IMR-90 (cell line): ENCODE results near the gene SIK3.

ENCODE experiments used
- CEBPB ChIP-seq: IDR thresholded peaks from 2 replicates; pipeline ENCODE4 v1.6.1; 2012; ENCODE audit warnings: low read depth, low read length, improper control_type of control experiment
- CTCF ChIP-seq: conservative IDR thresholded peaks from 2 replicates; pipeline ENCODE4 v1.5.1; 2012; ENCODE audit warnings: mild to moderate bottlenecking, low read depth, low read length, improper control_type of control experiment
- FOS ChIP-seq: fragments of 150-350 bp; IDR thresholded peaks from 2 replicates; pipeline ENCODE4 v1.6.1; 2016; ENCODE audit warnings: low read depth, low read length
- MAZ ChIP-seq: IDR thresholded peaks from 2 replicates; pipeline ENCODE4 v1.6.1; 2012; ENCODE audit warnings: low read depth, mild to moderate bottlenecking, low read length, improper control_type of control experiment, moderate library complexity, borderline replicate concordance
- MXI1 ChIP-seq: IDR thresholded peaks from 2 replicates; pipeline ENCODE4 v1.6.1; 2012; ENCODE audit warnings: low read depth, mild to moderate bottlenecking, low read length, moderate library complexity, borderline replicate concordance
- POLR2A ChIP-seq: IDR thresholded peaks from 2 replicates; pipeline ENCODE4 v1.6.1; 2012; ENCODE audit warnings: mild to moderate bottlenecking, low read depth, low read length
- RAD21 ChIP-seq: IDR thresholded peaks from 2 replicates; pipeline ENCODE4 v1.6.1; 2012; ENCODE audit warnings: low read length, improper control_type of control experiment
- RCOR1 ChIP-seq: IDR thresholded peaks from 2 replicates; pipeline ENCODE4 v1.6.1; 2012; ENCODE audit warnings: mild to moderate bottlenecking, low read length, improper control_type of control experiment; ENCODE audit not compliant: insufficient replicate concordance
- RFX5 ChIP-seq: IDR thresholded peaks from 2 replicates; pipeline ENCODE4 v1.8.0; 2012; ENCODE audit warnings: low read depth, mild to moderate bottlenecking, low read length, moderate library complexity
- USF2 ChIP-seq: fragments of 150-350 bp; IDR thresholded peaks from 2 replicates; pipeline ENCODE4 v1.6.1; 2017; ENCODE audit warnings: mild to moderate bottlenecking, antibody characterized with exemption, low read length, low read depth

- TF ChIP-seq CTCF (no peak), POLR2A (no peak), USF2 (no peak), FOS (no peak), MXI1 (no peak), RAD21 (no peak), CEBPB (no peak), MAZ (no peak), RFX5 (no peak), RCOR1 (no peak)
Observed at GRCh38 chr11:116893906-116894305, 204.3 kb downstream of the SIK3 start.
